HCT116 (cell line): ENCODE results near the gene BMF. TPM values are rescaled to one million over a fixed set of nuclear protein-coding genes. Genes with fewer than 3 reads are reported as not detected.

Experiments used
- ATAC-seq: fragments of 200-7000 bp; cut with Tn5 transposase; 2 replicates; pipeline ENCODE4 v1.9.1; 2020; ENCODE audit warnings: mild to moderate bottlenecking, moderate library complexity
- BruUV-seq: library from RNA; stranded (reverse); fragments of 400-500 nt; replicated peaks from 2 replicates; lab custom pipeline; 2021; lab: Mats Ljungman, UMichigan
- CTCF ChIA-PET: fragments of 300-600 bp; sonication (Branson Sonifier 250); formaldehyde crosslinking; loops from one replicate; lab custom pipeline; 2021; ENCODE audit warnings: antibody characterized with exemption; lab: Charles Lee
- POLR2A ChIA-PET: fragments of 300-600, 350-600 bp; sonication (Branson Sonifier 250); formaldehyde crosslinking; loops from one replicate; lab custom pipeline; 2021; ENCODE audit warnings: antibody characterized with exemption; lab: Charles Lee
- RAD21 ChIA-PET, 2 experiments: fragments of 300-600 bp; sonication (Branson Sonifier 250); formaldehyde crosslinking; loops; one replicate each; lab custom pipeline; 2023; ENCODE audit warnings: low total read pairs in 2 of 2; ENCODE audit not compliant: uncharacterized antibody in 2 of 2, unreplicated experiment in 2 of 2, low non-redundant PET in 1 of 2; lab: Charles Lee
- DNase-seq: peaks from one replicate; pipeline ENCODE4 v3.0.0-alpha.2; 2010; ENCODE audit warnings: low read depth, low spot score
- H2AFZ ChIP-seq: fragments of 200-600 bp; shearing (Covaris generic), sonication (generic); 2 replicates; pipeline ENCODE4 v1.6.1; 2017; ENCODE audit warnings: low read depth, mixed run types, mixed read lengths, antibody characterized with exemption, low read length; ENCODE audit not compliant: poor library complexity, severe bottlenecking
- H3K27ac ChIP-seq: 2 replicates; pipeline ENCODE4 v1.5.1; 2012; ENCODE audit warnings: low read depth, low read length
- H3K27me3 ChIP-seq: fragments of 200-600 bp; sonication (generic); 2 replicates; pipeline ENCODE4 v1.6.1; 2016; ENCODE audit warnings: mixed run types, low read length, mixed read lengths; ENCODE audit not compliant: insufficient read depth
- H3K36me3 ChIP-seq, 2 experiments: fragments of 200-500 bp in 1 of 2; fragments of 200-600 bp in 1 of 2; sonication (Bioruptor generic) in 1 of 2; sonication (generic) in 1 of 2; 2 replicates each; pipeline versions ENCODE4 v1.5.1 to v1.6.1; 2014 to 2016; ENCODE audit warnings: low read length in 2 of 2, inconsistent platforms in 1 of 2, mixed read lengths in 1 of 2, mixed run types in 1 of 2; ENCODE audit not compliant: insufficient read depth in 2 of 2, control insufficient read depth in 1 of 2
- H3K4me1 ChIP-seq, 2 experiments: fragments of 200-600 bp in 1 of 2; sonication (generic) in 1 of 2; 2 replicates each; pipeline versions ENCODE4 v1.5.1 to v1.6.1; 2012 to 2017; ENCODE audit warnings: low read length in 2 of 2, inconsistent platforms in 1 of 2, mild to moderate bottlenecking in 1 of 2, mixed read lengths in 1 of 2, mixed run types in 1 of 2, moderate library complexity in 1 of 2; ENCODE audit not compliant: insufficient read depth in 2 of 2, control insufficient read depth in 1 of 2
- H3K4me2 ChIP-seq: fragments of 200-600 bp; sonication (generic); 2 replicates; pipeline ENCODE4 v1.6.1; 2017; ENCODE audit warnings: mixed run types, low read length, mixed read lengths
- H3K4me3 ChIP-seq, 2 experiments: fragments of 200-600 bp in 1 of 2; sonication (generic) in 1 of 2; replicated peaks in 1 of 2; 2 replicates each; pipeline ENCODE4 v1.5.1; 2011 to 2016; ENCODE audit warnings: low read length in 2 of 2, control low read depth in 1 of 2, low read depth in 1 of 2, mild to moderate bottlenecking in 1 of 2, mixed read lengths in 1 of 2, mixed run types in 1 of 2
- H3K79me2 ChIP-seq: fragments of 200-600 bp; sonication (generic); 2 replicates; pipeline ENCODE4 v1.6.1; 2017; ENCODE audit warnings: mild to moderate bottlenecking, mixed run types, low read length, moderate library complexity, mixed read lengths; ENCODE audit not compliant: insufficient read depth
- H3K9ac ChIP-seq: fragments of 200-600 bp; sonication (generic); 2 replicates; pipeline ENCODE4 v1.6.1; 2016; ENCODE audit warnings: low read length, mixed read lengths
- H3K9me2 ChIP-seq: fragments of 200-600 bp; sonication (generic), shearing (Covaris generic); 2 replicates; pipeline ENCODE4 v1.6.1; 2017; ENCODE audit warnings: mixed run types, mild to moderate bottlenecking, moderate library complexity; ENCODE audit not compliant: insufficient read depth
- H3K9me3 ChIP-seq, 2 experiments: fragments of 200-500 bp in 1 of 2; fragments of 200-600 bp in 1 of 2; sonication (Bioruptor generic) in 1 of 2; sonication (generic) in 1 of 2; 2 replicates each; pipeline ENCODE4 v1.6.1; 2014 to 2017; ENCODE audit warnings: low read length in 2 of 2, mixed read lengths in 2 of 2, inconsistent platforms in 1 of 2, low read depth in 1 of 2, mild to moderate bottlenecking in 1 of 2, mixed run types in 1 of 2, moderate library complexity in 1 of 2; ENCODE audit not compliant: control insufficient read depth in 1 of 2, insufficient read depth in 1 of 2
- H4K20me1 ChIP-seq: fragments of 200-600 bp; sonication (generic), shearing (Covaris generic); 2 replicates; pipeline ENCODE4 v1.6.1; 2017; ENCODE audit warnings: mixed run types, mild to moderate bottlenecking, moderate library complexity; ENCODE audit not compliant: insufficient read depth
- CBX3 ChIP-seq: IDR thresholded peaks from 2 replicates; pipeline ENCODE4 v1.6.1; 2012; ENCODE audit warnings: low read depth
- EGR1 ChIP-seq: IDR thresholded peaks from 2 replicates; pipeline ENCODE4 v1.6.1; 2012; ENCODE audit warnings: low read depth
- ELF1 ChIP-seq: IDR thresholded peaks from 2 replicates; pipeline ENCODE4 v1.6.1; 2012; ENCODE audit warnings: low read depth, borderline replicate concordance
- FOSL1 ChIP-seq: IDR thresholded peaks from 2 replicates; pipeline ENCODE4 v1.6.1; 2012; ENCODE audit warnings: low read depth
- JUND ChIP-seq: IDR thresholded peaks from 2 replicates; pipeline ENCODE4 v1.6.1; 2012
- POLR2A ChIP-seq: IDR thresholded peaks from 2 replicates; pipeline ENCODE4 v1.7.0; 2011; ENCODE audit warnings: borderline replicate concordance; ENCODE audit not compliant: insufficient read depth, insufficient read length; ENCODE audit errors: extremely low read depth
- POLR2AphosphoS5 ChIP-seq: IDR thresholded peaks from 2 replicates; pipeline ENCODE4 v1.6.1; 2011; ENCODE audit warnings: mild to moderate bottlenecking, low read depth, low read length, moderate library complexity
- SIN3A ChIP-seq: IDR thresholded peaks from 2 replicates; pipeline ENCODE4 v1.6.1; 2012; ENCODE audit warnings: low read depth
- TCF7L2 ChIP-seq: IDR thresholded peaks from 2 replicates; pipeline ENCODE4 v1.7.0; 2011; ENCODE audit warnings: borderline replicate concordance, inconsistent platforms; ENCODE audit not compliant: insufficient read depth, insufficient read length; ENCODE audit errors: extremely low read depth
- ZFX ChIP-seq: fragments of 450-650 bp; IDR thresholded peaks from 2 replicates; pipeline ENCODE4 v1.6.1; 2017
- intact Hi-C: fragments of 100-400 bp; cut with micrococcal nuclease; formaldehyde crosslinking; loops from 2 replicates; pipeline ENCODE4 v1.10.0; 2022
- total RNA-seq: library from RNA; stranded (reverse); gene quantifications from one replicate; pipeline ENCODE4 v1.2.1, GENCODE V29; 2021; ENCODE audit not compliant: unreplicated experiment
- TF ChIP-seq, protein P1 (sequence below): IDR thresholded peaks from 2 replicates; pipeline ENCODE4 v1.6.1; 2012
- TF ChIP-seq, protein P2 (sequence below): IDR thresholded peaks from 2 replicates; pipeline ENCODE4 v1.6.1; 2012; ENCODE audit warnings: low read depth
- TF ChIP-seq, protein P3 (sequence below): IDR thresholded peaks from 2 replicates; pipeline ENCODE4 v1.6.1; 2011; ENCODE audit warnings: mild to moderate bottlenecking, low read length, moderate library complexity; ENCODE audit not compliant: insufficient replicate concordance; ENCODE audit errors: extremely low read depth

The BMF gene
- total RNA-seq, 1 experiment from 2014 or later = 1.0 TPM

DNA sequence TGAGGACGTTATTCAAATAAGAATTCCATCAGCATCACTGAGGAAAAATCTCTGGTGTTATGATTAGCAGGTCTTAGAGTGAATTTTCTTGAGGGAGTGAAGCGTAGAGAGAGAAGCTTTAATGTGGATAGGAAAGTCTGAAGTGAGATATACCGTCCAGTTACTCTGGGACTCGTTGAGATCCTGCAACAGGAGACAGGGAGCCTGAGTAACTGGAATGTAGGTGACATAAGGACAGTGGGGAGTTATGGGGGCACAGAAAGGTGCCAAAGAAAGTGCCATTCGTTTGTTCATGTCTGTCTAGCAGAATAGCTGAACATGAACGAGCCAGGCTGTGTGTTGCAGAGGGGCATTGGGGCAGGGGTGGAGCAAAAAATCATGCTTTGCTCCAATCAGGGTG lies 42.8 kb upstream of the BMF start:
- Histone ChIP-seq H3K4me1 (peaks cover 26 to 34% of the 10 kb centered on the region in 2 experiments), H3K4me3 (no peak overlapping the region), H3K27me3 (no peaks in the 10 kb centered on the region), H3K9me2 (no peaks in the 10 kb centered on the region), H2AFZ (no peak overlapping the region), H3K4me2 (no peak overlapping the region), H3K36me3 (no peaks in the 10 kb centered on the region), H3K9me3 (no peaks in the 10 kb centered on the region), H3K79me2 (no peaks in the 10 kb centered on the region), H3K27ac (no peak overlapping the region), H3K9ac (no peak overlapping the region), H4K20me1 (no peaks in the 10 kb centered on the region)
- DNase-seq = no peak
- ATAC-seq = no peak
- intact Hi-C loops = no loop called here
- CTCF ChIA-PET = no interaction called here
- RAD21 ChIA-PET = no interaction called here
- POLR2A ChIA-PET = no interaction called here
- TF ChIP-seq CBX3 = no peak
- TF ChIP-seq, protein P1, sequence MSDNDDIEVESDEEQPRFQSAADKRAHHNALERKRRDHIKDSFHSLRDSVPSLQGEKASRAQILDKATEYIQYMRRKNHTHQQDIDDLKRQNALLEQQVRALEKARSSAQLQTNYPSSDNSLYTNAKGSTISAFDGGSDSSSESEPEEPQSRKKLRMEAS = no peak
- no peak for TF ChIP-seq SIN3A
- no peak for TF ChIP-seq EGR1
- TF ChIP-seq ELF1 = no peak
- no peak for TF ChIP-seq FOSL1
- TF ChIP-seq, protein P2, sequence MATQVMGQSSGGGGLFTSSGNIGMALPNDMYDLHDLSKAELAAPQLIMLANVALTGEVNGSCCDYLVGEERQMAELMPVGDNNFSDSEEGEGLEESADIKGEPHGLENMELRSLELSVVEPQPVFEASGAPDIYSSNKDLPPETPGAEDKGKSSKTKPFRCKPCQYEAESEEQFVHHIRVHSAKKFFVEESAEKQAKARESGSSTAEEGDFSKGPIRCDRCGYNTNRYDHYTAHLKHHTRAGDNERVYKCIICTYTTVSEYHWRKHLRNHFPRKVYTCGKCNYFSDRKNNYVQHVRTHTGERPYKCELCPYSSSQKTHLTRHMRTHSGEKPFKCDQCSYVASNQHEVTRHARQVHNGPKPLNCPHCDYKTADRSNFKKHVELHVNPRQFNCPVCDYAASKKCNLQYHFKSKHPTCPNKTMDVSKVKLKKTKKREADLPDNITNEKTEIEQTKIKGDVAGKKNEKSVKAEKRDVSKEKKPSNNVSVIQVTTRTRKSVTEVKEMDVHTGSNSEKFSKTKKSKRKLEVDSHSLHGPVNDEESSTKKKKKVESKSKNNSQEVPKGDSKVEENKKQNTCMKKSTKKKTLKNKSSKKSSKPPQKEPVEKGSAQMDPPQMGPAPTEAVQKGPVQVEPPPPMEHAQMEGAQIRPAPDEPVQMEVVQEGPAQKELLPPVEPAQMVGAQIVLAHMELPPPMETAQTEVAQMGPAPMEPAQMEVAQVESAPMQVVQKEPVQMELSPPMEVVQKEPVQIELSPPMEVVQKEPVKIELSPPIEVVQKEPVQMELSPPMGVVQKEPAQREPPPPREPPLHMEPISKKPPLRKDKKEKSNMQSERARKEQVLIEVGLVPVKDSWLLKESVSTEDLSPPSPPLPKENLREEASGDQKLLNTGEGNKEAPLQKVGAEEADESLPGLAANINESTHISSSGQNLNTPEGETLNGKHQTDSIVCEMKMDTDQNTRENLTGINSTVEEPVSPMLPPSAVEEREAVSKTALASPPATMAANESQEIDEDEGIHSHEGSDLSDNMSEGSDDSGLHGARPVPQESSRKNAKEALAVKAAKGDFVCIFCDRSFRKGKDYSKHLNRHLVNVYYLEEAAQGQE = no peak
- TF ChIP-seq, protein P3, sequence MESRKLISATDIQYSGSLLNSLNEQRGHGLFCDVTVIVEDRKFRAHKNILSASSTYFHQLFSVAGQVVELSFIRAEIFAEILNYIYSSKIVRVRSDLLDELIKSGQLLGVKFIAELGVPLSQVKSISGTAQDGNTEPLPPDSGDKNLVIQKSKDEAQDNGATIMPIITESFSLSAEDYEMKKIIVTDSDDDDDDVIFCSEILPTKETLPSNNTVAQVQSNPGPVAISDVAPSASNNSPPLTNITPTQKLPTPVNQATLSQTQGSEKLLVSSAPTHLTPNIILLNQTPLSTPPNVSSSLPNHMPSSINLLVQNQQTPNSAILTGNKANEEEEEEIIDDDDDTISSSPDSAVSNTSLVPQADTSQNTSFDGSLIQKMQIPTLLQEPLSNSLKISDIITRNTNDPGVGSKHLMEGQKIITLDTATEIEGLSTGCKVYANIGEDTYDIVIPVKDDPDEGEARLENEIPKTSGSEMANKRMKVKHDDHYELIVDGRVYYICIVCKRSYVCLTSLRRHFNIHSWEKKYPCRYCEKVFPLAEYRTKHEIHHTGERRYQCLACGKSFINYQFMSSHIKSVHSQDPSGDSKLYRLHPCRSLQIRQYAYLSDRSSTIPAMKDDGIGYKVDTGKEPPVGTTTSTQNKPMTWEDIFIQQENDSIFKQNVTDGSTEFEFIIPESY = no peak
- no peak for TF ChIP-seq ZFX
- no peak for TF ChIP-seq POLR2A
- TF ChIP-seq TCF7L2 = no peak
- no peak for TF ChIP-seq POLR2AphosphoS5
- no peak for TF ChIP-seq JUND
- no TSS peak for BruUV-seq
